HEK293 (cell line): Measurements from ENCODE around the gene GNMT.

Experiments used
- CTCF ChIA-PET: fragments of 350-600 bp; formaldehyde crosslinking; extraction: SDS; loops from one replicate; lab custom pipeline; 2021; ENCODE audit warnings: antibody characterized with exemption; lab: Yijun Ruan, JAX
- POLR2A ChIA-PET: fragments of 300-600 bp; formaldehyde crosslinking; extraction: SDS; loops from one replicate; lab custom pipeline; 2020; ENCODE audit warnings: antibody characterized with exemption, inconsistent platforms; lab: Yijun Ruan, JAX
- H3K27ac ChIP-seq: fragments of 200-500 bp; sonication (Bioruptor generic); 2 replicates; pipeline ENCODE4 v1.5.1; 2014; ENCODE audit warnings: low read depth, low read length, control low read depth, inconsistent platforms; ENCODE audit errors: extremely low read depth
- H3K36me3 ChIP-seq, 2 experiments: fragments of 200-500 bp in 1 of 2; sonication (Bioruptor generic) in 1 of 2; 1 replicate in 1 of 2; 2 replicates in 1 of 2; pipeline ENCODE4 v1.5.1; 2014 to 2017; ENCODE audit warnings: inconsistent platforms in 2 of 2, low read length in 2 of 2; ENCODE audit not compliant: control insufficient read depth in 2 of 2, insufficient read depth in 1 of 2
- H3K4me1 ChIP-seq: fragments of 200-500 bp; sonication (Bioruptor generic); 2 replicates; pipeline ENCODE4 v1.5.1; 2014; ENCODE audit warnings: mild to moderate bottlenecking, low read length, inconsistent platforms; ENCODE audit not compliant: control insufficient read depth, insufficient read depth
- H3K4me3 ChIP-seq: 2 replicates; pipeline ENCODE4 v1.5.1; 2011; ENCODE audit warnings: low read depth, mild to moderate bottlenecking, control low read depth, low read length, moderate library complexity
- H3K9me3 ChIP-seq: fragments of 200-500 bp; sonication (Bioruptor generic); 2 replicates; pipeline ENCODE4 v1.5.1; 2014; ENCODE audit warnings: low read depth, low read length, inconsistent platforms; ENCODE audit not compliant: control insufficient read depth, insufficient read depth
- GLIS1 ChIP-seq: fragments of 450-650 bp; formaldehyde crosslinking; IDR thresholded peaks from 2 replicates; pipeline ENCODE4 v1.5.1; 2016; ENCODE audit warnings: missing biosample characterization, missing genetic modification characterization
- GLIS2 ChIP-seq: fragments of 450-650 bp; formaldehyde crosslinking; IDR thresholded peaks from 2 replicates; pipeline ENCODE4 v1.5.1; 2016; ENCODE audit warnings: missing biosample characterization, missing genetic modification characterization
- IKZF3 ChIP-seq: fragments of 450-650 bp; IDR thresholded peaks from 2 replicates; pipeline ENCODE4 v1.5.0; 2018; ENCODE audit warnings: missing biosample characterization, mild to moderate bottlenecking, missing genetic modification characterization, moderate library complexity
- KLF10 ChIP-seq: fragments of 450-650 bp; IDR thresholded peaks from 2 replicates; pipeline ENCODE4 v1.5.1; 2018; ENCODE audit warnings: missing biosample characterization, mild to moderate bottlenecking, missing genetic modification characterization
- KLF9 ChIP-seq: fragments of 450-650 bp; formaldehyde crosslinking; IDR thresholded peaks from 2 replicates; pipeline ENCODE4 v1.5.1; 2016; ENCODE audit warnings: missing biosample characterization, missing genetic modification characterization, low read depth
- MYNN ChIP-seq: fragments of 450-650 bp; formaldehyde crosslinking; IDR thresholded peaks from 2 replicates; pipeline ENCODE4 v1.5.1; 2016; ENCODE audit warnings: missing biosample characterization, missing genetic modification characterization, borderline replicate concordance
- SCRT2 ChIP-seq: fragments of 450-650 bp; formaldehyde crosslinking; IDR thresholded peaks from 2 replicates; pipeline ENCODE4 v1.5.1; 2016; ENCODE audit warnings: missing biosample characterization, missing genetic modification characterization
- YY1 ChIP-seq: fragments of 450-650 bp; formaldehyde crosslinking; IDR thresholded peaks from 2 replicates; pipeline ENCODE4 v1.5.1; 2018; ENCODE audit warnings: missing biosample characterization, missing genetic modification characterization
- ZBTB17 ChIP-seq: fragments of 450-650 bp; formaldehyde crosslinking; IDR thresholded peaks from 2 replicates; pipeline ENCODE4 v1.5.1; 2016; ENCODE audit warnings: missing biosample characterization, missing genetic modification characterization
- ZNF138 ChIP-seq: fragments of 450-650 bp; formaldehyde crosslinking; IDR thresholded peaks from 2 replicates; pipeline ENCODE4 v1.5.1; 2016; ENCODE audit warnings: missing biosample characterization, missing genetic modification characterization, borderline replicate concordance
- ZNF155 ChIP-seq: fragments of 450-650 bp; formaldehyde crosslinking; IDR thresholded peaks from 2 replicates; pipeline ENCODE4 v1.5.1; 2016; ENCODE audit warnings: missing biosample characterization, missing genetic modification characterization
- ZNF16 ChIP-seq: fragments of 450-650 bp; formaldehyde crosslinking; IDR thresholded peaks from 2 replicates; pipeline ENCODE4 v1.5.1; 2016; ENCODE audit warnings: low read depth, missing biosample characterization, missing genetic modification characterization
- ZNF184 ChIP-seq: fragments of 450-650 bp; IDR thresholded peaks from 2 replicates; pipeline ENCODE4 v1.5.1; 2018; ENCODE audit warnings: missing biosample characterization, mild to moderate bottlenecking, missing genetic modification characterization
- ZNF24 ChIP-seq: fragments of 450-650 bp; formaldehyde crosslinking; IDR thresholded peaks from 2 replicates; pipeline ENCODE4 v1.5.1; 2016; ENCODE audit warnings: missing biosample characterization, missing genetic modification characterization
- ZNF280D ChIP-seq: fragments of 450-650 bp; formaldehyde crosslinking; IDR thresholded peaks from 2 replicates; pipeline ENCODE4 v1.5.1; 2016; ENCODE audit warnings: missing biosample characterization, missing genetic modification characterization
- ZNF302 ChIP-seq: fragments of 450-650 bp; formaldehyde crosslinking; IDR thresholded peaks from 2 replicates; pipeline ENCODE4 v1.5.1; 2016; ENCODE audit warnings: missing biosample characterization, missing genetic modification characterization, low read depth
- ZNF335 ChIP-seq: fragments of 450-650 bp; formaldehyde crosslinking; conservative IDR thresholded peaks from 2 replicates; pipeline ENCODE4 v1.5.1; 2016; ENCODE audit warnings: missing biosample characterization, missing genetic modification characterization
- ZNF488 ChIP-seq: fragments of 450-650 bp; formaldehyde crosslinking; IDR thresholded peaks from 2 replicates; pipeline ENCODE4 v1.5.1; 2016; ENCODE audit warnings: missing biosample characterization, missing genetic modification characterization
- ZNF513 ChIP-seq: fragments of 450-650 bp; IDR thresholded peaks from 2 replicates; pipeline ENCODE4 v1.5.1; 2018; ENCODE audit warnings: missing biosample characterization, missing genetic modification characterization
- ZNF610 ChIP-seq: fragments of 450-650 bp; formaldehyde crosslinking; IDR thresholded peaks from 2 replicates; pipeline ENCODE4 v1.5.1; 2016; ENCODE audit warnings: missing biosample characterization, missing genetic modification characterization, borderline replicate concordance
- ZNF639 ChIP-seq: fragments of 450-650 bp; formaldehyde crosslinking; IDR thresholded peaks from 2 replicates; pipeline ENCODE4 v1.5.1; 2016; ENCODE audit warnings: missing biosample characterization, missing genetic modification characterization
- ZNF660 ChIP-seq: fragments of 450-650 bp; IDR thresholded peaks from 2 replicates; pipeline ENCODE4 v1.5.1; 2018; ENCODE audit warnings: missing biosample characterization, mild to moderate bottlenecking, missing genetic modification characterization
- ZNF785 ChIP-seq: fragments of 450-650 bp; formaldehyde crosslinking; IDR thresholded peaks from 2 replicates; pipeline ENCODE4 v1.5.1; 2016; ENCODE audit warnings: missing biosample characterization, missing genetic modification characterization
- ZNF830 ChIP-seq: fragments of 450-650 bp; IDR thresholded peaks from 2 replicates; pipeline ENCODE4 v1.5.0; 2018; ENCODE audit warnings: missing biosample characterization, missing genetic modification characterization, low read depth, mild to moderate bottlenecking, moderate library complexity
- ZNF843 ChIP-seq: fragments of 450-650 bp; formaldehyde crosslinking; IDR thresholded peaks from 2 replicates; pipeline ENCODE4 v1.5.1; 2016; ENCODE audit warnings: missing biosample characterization, missing genetic modification characterization

The GNMT gene

GRCh38 chr6:42914546-42914945 lies 46.0 kb upstream of the GNMT start:
- Histone ChIP-seq H3K9me3 (no peaks in the 10 kb centered on the region), H3K27ac (no peak overlapping the region), H3K4me3 (no peak overlapping the region), H3K36me3 (no peaks in the 10 kb centered on the region), H3K4me1 (no peaks in the 10 kb centered on the region)
- no peak for TF ChIP-seq ZNF843
- no peak for TF ChIP-seq KLF10 (tag by site-specific recombination)
- peak; percentile 40; the same call in 1 of the 2 replicates for TF ChIP-seq ZNF335 (tag by site-specific recombination)
- TF ChIP-seq ZBTB17 = peak; percentile 58
- no peak for TF ChIP-seq ZNF184
- TF ChIP-seq IKZF3 (tag by site-specific recombination) = no peak
- TF ChIP-seq ZNF830 (tag by site-specific recombination) = no peak
- no peak for TF ChIP-seq MYNN (tag by site-specific recombination)
- no peak for TF ChIP-seq ZNF280D (tag by site-specific recombination)
- TF ChIP-seq ZNF785 (tag by site-specific recombination) = no peak
- POLR2A ChIA-PET = interaction anchor here (0.7 to 2.6 kb wide), 4 partner anchors 15 to 402 kb away, joined by 3 to 18 read pairs (median 6); partner anchors contain the start of genes CNPY3 and KLHDC3
- CTCF ChIA-PET = interaction anchor here (0.6 to 1.9 kb wide), 6 partner anchors 9 to 229 kb away, joined by 3 to 11 read pairs (median 8); partner anchors contain the start of gene CNPY3

GRCh38 chr6:42915732-42916131 lies 44.8 kb upstream of the GNMT start, which contains the start of gene PTCRA:
Gene PTCRA (plus strand): TSS chr6:42916053. CDS start chr6:42916070, 17 bp downstream.
- TF ChIP-seq ZNF610 (no peak), ZNF24 (no peak), GLIS2 (tag by site-specific recombination) (no peak), ZNF488 (no peak), ZNF785 (tag by site-specific recombination) (no peak), ZNF155 (tag by site-specific recombination) (no peak), ZNF302 (no peak), ZNF16 (no peak), ZNF639 (tag by site-specific recombination) (no peak), GLIS1 (tag by site-specific recombination) (no peak), ZNF513 (no peak), ZNF138 (tag by site-specific recombination) (no peak), KLF9 (tag by site-specific recombination) (no peak), MYNN (tag by site-specific recombination) (no peak), YY1 (tag by site-specific recombination) (no peak), ZNF660 (tag by site-specific recombination) (no peak), SCRT2 (tag by site-specific recombination) (no peak)
- POLR2A ChIA-PET = interaction anchor here (0.7 to 4.6 kb wide), 4 partner anchors 10 to 874 kb away, joined by 3 to 27 read pairs (median 10); partner anchors contain the start of gene CNPY3
- Histone ChIP-seq H3K27ac (no peak within 1 kb of the TSS), H3K36me3 (no peaks in the 10 kb centered on the region), H3K4me3 (no peak within 1 kb of the TSS), H3K9me3 (no peaks in the 10 kb centered on the region), H3K4me1 (no peaks in the 10 kb centered on the region)
- CTCF ChIA-PET = interaction anchor here (1.2 to 1.8 kb wide), 2 partner anchors 14 kb away, joined by 6 to 7 read pairs; no protein-coding TSS in a partner anchor
